ENCODE data around the gene BCAS1. TPM values are rescaled to one million over a fixed set of nuclear protein-coding genes. Genes with fewer than 3 reads are reported as not detected.
"Not testable (repeated sequence)": the region's sequence is repeated elsewhere in the genome, so short reads cannot be mapped to it uniquely, and the experiment has no call there.

Gene BCAS1
- total RNA-seq, 1 donor from 2014 or later: not detected

- Mint-ChIP-seq H3K9me3 (ENCODE audit: low read depth) (no peaks in the 10 kb centered on the region), H3K27me3 (ENCODE audit: low read depth) (peaks cover 2% of the 10 kb centered on the region), H3K27ac (ENCODE audit: unreplicated experiment) (no peak overlapping the region), H3K36me3 (ENCODE audit: low read depth) (no peaks in the 10 kb centered on the region), H3K4me3 (ENCODE audit: unreplicated experiment) (no peak overlapping the region), H3K4me1 (ENCODE audit: low read depth) (no peaks in the 10 kb centered on the region)
- DNase-seq (ENCODE audit: low spot score): no peak
- TF ChIP-seq CTCF (IDR thresholded peaks at IDR 0.05): no peak
Observed at GRCh38 chr20:54017846-54018245, 52.5 kb downstream of the BCAS1 start.

GRCh38 chr20:54015496-54015895 lies 54.9 kb downstream of the BCAS1 start:
- H3K27ac Mint-ChIP-seq (ENCODE audit: unreplicated experiment): no peak overlapping the region
- H3K9me3 Mint-ChIP-seq (ENCODE audit: low read depth): no peaks in the 10 kb centered on the region
- peaks cover 2% of the 10 kb centered on the region for H3K27me3 Mint-ChIP-seq (ENCODE audit: low read depth)
- no peaks in the 10 kb centered on the region for H3K4me1 Mint-ChIP-seq (ENCODE audit: low read depth)
- H3K4me3 Mint-ChIP-seq (ENCODE audit: unreplicated experiment): no peak overlapping the region
- DNase-seq (ENCODE audit: low spot score): no peak
- H3K36me3 Mint-ChIP-seq (ENCODE audit: low read depth): no peaks in the 10 kb centered on the region
- TF ChIP-seq CTCF (IDR thresholded peaks at IDR 0.05): no peak

- no peaks in the 10 kb centered on the region for H3K9me3 Mint-ChIP-seq (ENCODE audit: low read depth)
- no peak for TF ChIP-seq CTCF (IDR thresholded peaks at IDR 0.05)
- H3K36me3 Mint-ChIP-seq (ENCODE audit: low read depth): no peaks in the 10 kb centered on the region
- no peak for DNase-seq (ENCODE audit: low spot score)
- H3K27ac Mint-ChIP-seq (ENCODE audit: unreplicated experiment): no peak overlapping the region
- H3K4me1 Mint-ChIP-seq (ENCODE audit: low read depth): no peaks in the 10 kb centered on the region
- H3K27me3 Mint-ChIP-seq (ENCODE audit: low read depth): peaks cover 2% of the 10 kb centered on the region
- no peak overlapping the region for H3K4me3 Mint-ChIP-seq (ENCODE audit: unreplicated experiment)
Observed at GRCh38 chr20:54014293-54014926, 56.0 kb downstream of the BCAS1 start.

GRCh38 chr20:54013471-54013870 lies 56.9 kb downstream of the BCAS1 start:
- no peak for TF ChIP-seq CTCF (IDR thresholded peaks at IDR 0.05)
- Mint-ChIP-seq H3K27ac (ENCODE audit: unreplicated experiment) (no peak overlapping the region), H3K4me1 (ENCODE audit: low read depth) (no peaks in the 10 kb centered on the region), H3K9me3 (ENCODE audit: low read depth) (no peaks in the 10 kb centered on the region), H3K27me3 (ENCODE audit: low read depth) (peaks cover 2% of the 10 kb centered on the region), H3K4me3 (ENCODE audit: unreplicated experiment) (no peak overlapping the region), H3K36me3 (ENCODE audit: low read depth) (no peaks in the 10 kb centered on the region)
- no peak for DNase-seq (ENCODE audit: low spot score)

DNA sequence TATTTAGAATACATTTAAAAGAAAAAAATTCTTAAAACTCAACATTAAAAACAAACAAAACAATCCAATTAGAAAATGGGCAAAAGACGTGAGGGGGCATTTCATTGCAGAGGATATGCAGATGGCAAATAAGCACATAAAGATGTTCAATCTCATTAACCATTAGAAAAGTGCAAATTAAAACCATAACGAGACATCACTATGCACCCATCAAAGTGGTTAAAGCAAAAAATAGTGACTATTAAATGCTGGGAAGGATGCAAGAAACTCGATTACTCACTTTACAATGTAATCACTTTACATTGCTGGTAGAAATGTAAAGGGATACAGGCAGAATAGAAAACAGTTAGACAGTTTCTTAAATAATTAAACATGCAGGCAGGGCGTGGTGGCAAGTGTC lies 59.0 kb downstream of the BCAS1 start:
- no peak for TF ChIP-seq CTCF (IDR thresholded peaks at IDR 0.05)
- H3K27ac Mint-ChIP-seq (ENCODE audit: unreplicated experiment): no peak overlapping the region
- no peaks in the 10 kb centered on the region for H3K36me3 Mint-ChIP-seq (ENCODE audit: low read depth)
- H3K27me3 Mint-ChIP-seq (ENCODE audit: low read depth): peaks cover 2% of the 10 kb centered on the region
- no peak for DNase-seq (ENCODE audit: low spot score)
- no peaks in the 10 kb centered on the region for H3K9me3 Mint-ChIP-seq (ENCODE audit: low read depth)
- no peaks in the 10 kb centered on the region for H3K4me1 Mint-ChIP-seq (ENCODE audit: low read depth)
- no peak overlapping the region for H3K4me3 Mint-ChIP-seq (ENCODE audit: unreplicated experiment)

DNA sequence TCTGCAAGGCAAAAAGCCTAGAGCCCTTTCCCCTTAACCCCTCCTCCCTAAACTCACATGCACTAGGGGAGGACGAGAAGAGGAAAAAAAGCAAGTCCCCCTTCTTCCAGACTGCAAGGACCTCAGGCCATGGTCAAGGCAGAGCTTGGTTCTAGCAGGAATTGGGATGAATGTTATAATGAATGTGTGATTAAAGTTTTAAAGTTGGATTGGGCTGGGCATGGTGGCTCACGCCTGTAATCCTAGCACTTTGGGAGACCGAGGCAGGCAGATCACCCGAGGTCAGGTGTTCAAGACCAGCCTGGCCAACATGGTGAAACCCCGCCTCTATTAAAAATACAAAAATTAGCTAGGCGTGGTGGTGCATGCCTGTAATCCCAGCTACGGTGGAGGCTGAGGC lies 64.2 kb downstream of the BCAS1 start:
- not testable (repeated sequence) for H3K27ac Mint-ChIP-seq (ENCODE audit: unreplicated experiment); H3K4me3 Mint-ChIP-seq (ENCODE audit: unreplicated experiment); DNase-seq (ENCODE audit: low spot score); H3K4me1 Mint-ChIP-seq (ENCODE audit: low read depth); H3K27me3 Mint-ChIP-seq (ENCODE audit: low read depth); H3K36me3 Mint-ChIP-seq (ENCODE audit: low read depth); H3K9me3 Mint-ChIP-seq (ENCODE audit: low read depth)
